Fibroblast of pulmonary artery (primary cell): ENCODE data around the gene NLGN4X.
A peak's percentile ranks its signal among the peaks of the same experiment; 100 is the strongest.

Experiments used
- DNase-seq: peaks from one replicate; pipeline ENCODE4 v3.0.0-alpha.2; 2010; ENCODE audit warnings: low read depth
- H3K4me3 ChIP-seq: replicated peaks from 2 replicates; pipeline ENCODE4 v1.5.1; 2011; ENCODE audit warnings: low read depth, mild to moderate bottlenecking, control low read depth, low read length, moderate library complexity
- TF ChIP-seq, protein P1 (sequence below): IDR thresholded peaks from 2 replicates; pipeline ENCODE4 v1.5.1; 2011; ENCODE audit warnings: mild to moderate bottlenecking, control low read depth, low read length, inconsistent platforms; ENCODE audit errors: missing control alignments

NLGN4X gene

DNA sequence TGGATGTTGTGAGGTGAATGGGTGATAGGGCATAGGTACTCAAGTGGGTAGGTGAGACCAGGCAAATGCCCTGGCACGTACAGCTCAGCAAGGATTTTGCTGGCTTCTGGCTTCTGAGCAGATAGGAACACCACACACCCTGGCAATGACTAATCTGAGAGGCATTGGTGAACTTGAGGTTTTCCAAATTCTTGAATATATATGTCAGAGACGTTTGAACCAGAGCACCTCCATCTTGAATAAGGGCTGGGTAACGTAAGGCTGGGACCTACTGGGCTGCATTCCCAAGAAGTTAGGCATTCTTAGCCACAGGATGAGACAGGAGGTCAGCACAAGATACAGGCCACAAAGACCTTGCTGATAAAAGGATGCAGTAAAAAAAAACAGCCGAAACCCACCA is 204.5 kb downstream of the NLGN4X start:
- TF ChIP-seq, protein P1, sequence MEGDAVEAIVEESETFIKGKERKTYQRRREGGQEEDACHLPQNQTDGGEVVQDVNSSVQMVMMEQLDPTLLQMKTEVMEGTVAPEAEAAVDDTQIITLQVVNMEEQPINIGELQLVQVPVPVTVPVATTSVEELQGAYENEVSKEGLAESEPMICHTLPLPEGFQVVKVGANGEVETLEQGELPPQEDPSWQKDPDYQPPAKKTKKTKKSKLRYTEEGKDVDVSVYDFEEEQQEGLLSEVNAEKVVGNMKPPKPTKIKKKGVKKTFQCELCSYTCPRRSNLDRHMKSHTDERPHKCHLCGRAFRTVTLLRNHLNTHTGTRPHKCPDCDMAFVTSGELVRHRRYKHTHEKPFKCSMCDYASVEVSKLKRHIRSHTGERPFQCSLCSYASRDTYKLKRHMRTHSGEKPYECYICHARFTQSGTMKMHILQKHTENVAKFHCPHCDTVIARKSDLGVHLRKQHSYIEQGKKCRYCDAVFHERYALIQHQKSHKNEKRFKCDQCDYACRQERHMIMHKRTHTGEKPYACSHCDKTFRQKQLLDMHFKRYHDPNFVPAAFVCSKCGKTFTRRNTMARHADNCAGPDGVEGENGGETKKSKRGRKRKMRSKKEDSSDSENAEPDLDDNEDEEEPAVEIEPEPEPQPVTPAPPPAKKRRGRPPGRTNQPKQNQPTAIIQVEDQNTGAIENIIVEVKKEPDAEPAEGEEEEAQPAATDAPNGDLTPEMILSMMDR, result no peak
- no peak for DNase-seq
- no peak overlapping the region for H3K4me3 ChIP-seq

DNA sequence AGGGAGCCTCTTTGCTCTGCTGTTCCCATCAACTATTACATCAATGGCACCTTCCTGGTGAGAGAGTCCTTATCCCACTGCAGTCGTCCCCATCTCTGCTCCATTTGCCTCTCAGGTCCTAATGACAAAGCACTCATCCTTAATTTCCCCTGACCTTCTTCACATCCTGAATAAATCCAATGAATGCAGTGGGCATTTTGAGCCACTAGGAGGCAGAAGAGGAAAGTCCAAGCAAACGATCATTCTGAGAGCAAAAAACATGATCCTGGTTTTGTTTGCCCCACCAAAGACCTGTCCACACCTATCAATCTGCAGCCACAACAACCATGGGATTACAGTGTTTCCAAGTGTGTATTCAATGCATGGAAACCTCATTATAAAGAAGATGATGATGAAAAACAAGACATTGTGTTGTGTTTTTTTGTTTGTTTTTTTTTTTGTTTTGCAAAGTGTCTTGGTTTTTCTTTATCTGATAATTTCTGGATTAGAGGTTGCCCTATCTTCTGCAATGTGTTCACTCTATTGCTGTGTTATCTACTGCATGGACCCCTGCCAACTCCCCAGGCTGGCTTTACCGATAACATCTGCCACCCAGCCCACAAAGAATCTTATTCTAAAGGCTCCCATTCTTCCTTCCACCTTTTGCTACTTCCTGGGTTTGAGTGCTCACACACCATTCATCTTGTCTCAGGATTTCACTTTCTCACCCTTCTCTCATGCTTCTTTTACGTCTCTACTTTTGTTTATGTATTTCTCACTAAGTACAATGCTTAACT is 207.2 kb downstream of the NLGN4X start:
- TF ChIP-seq, protein P1, result peak; percentile 44
- peak; percentile 10 for DNase-seq
- H3K4me3 ChIP-seq, result no peak overlapping the region

DNA sequence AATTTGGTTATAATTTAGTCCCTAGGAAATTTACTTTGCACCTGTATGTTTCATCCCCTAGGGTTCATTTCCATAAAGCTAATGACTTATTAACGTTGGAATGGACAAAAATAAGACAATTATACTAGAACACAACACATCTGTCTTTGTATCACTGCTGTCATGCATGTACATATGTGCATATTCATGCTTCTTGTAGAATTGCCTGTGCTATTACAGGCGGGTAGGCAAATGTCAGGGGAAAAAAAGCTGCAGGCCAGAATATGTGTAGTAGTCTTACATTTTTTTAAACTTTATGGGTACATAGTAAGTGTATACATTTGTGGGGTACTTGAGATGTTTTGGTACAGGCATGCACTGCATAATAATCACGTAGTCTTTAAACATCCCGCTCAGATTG is 209.6 kb downstream of the NLGN4X start:
- TF ChIP-seq, protein P1, result no peak
- no peak overlapping the region for H3K4me3 ChIP-seq
- no peak for DNase-seq

DNA sequence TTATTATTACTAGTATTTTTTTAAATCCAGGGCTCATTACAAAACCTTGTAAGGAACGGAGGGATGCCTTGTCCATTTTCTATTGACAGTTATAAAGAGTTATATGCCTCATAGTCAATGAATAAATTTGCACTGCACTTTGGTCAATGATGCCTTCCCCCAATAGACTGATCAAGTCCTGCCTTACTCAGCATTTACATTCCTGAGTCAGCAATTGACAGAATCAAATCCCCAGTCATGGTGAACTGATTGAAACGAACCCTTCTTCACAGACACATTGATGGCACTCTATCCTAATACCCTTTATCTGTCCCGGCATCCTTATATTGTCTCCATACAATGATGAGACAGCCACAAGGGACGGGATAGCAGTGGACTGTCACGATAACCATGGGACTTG is 213.2 kb downstream of the NLGN4X start:
- TF ChIP-seq, protein P1, result no peak
- no peak for DNase-seq

DNA sequence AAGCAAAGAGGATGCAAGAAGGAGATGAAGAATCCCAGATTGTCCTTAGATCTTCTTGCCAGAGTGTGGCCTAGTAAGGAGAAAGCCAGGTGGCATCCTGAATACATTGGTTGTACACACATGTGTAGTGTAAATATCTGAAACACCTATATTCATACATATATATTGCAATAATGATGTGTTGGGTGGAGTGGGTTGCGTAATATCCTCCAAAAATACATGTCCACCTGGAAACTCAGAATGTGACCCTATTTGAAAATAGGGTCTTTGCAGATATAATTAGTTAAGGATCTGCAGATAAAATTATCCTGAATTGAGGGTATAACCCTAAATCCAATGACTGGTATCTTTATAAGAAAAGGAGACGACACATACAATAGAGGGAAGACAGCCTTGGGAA is 216.3 kb downstream of the NLGN4X start:
- no peak overlapping the region for H3K4me3 ChIP-seq
- TF ChIP-seq, protein P1, result no peak
- DNase-seq, result no peak

More for the DNA sequence above, 213.2 kb downstream of the NLGN4X start:
- no peak overlapping the region for H3K4me3 ChIP-seq

DNA sequence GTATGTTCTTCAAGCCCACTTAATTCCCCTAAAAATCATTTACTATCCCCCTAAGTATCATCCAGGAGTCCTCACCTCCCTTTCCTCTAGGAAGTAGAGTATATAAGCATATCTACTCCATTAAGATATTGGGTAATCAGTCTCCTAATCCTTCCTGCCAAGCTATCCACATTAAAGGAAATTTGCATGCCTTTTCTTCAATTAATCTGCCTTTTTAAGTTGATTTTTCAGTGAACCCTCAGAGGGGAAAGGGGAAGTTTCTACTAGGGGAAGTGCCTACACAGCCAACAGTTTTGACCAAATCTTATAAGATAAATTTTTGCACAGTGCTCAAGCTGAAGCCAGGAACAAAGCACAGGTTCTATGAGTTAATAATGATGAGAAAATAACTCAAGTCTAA is 222.8 kb downstream of the NLGN4X start:
- TF ChIP-seq, protein P1, result no peak
- no peak overlapping the region for H3K4me3 ChIP-seq

DNA sequence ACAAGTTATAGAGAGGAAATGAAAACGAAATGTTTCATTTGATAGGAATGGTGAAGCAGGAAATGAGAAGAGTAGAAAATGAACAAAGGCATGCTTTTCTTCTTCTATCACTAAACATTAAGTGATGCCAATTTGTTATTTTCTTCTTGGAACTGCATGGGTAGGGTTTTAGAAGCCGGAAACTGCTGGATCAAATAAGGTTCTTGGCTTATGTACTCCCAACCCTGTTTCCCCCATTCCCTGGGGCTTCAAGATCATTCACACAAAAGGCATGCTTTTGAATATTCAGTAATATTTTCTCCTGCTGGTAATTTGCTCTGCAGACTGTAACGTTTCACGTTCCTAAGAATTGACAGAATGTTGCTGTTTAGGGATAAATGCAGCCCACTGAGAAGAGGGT is 224.1 kb downstream of the NLGN4X start:
- no peak overlapping the region for H3K4me3 ChIP-seq
- DNase-seq, result no peak
- TF ChIP-seq, protein P1, result no peak

More for the DNA sequence above, 222.8 kb downstream of the NLGN4X start:
- DNase-seq, result no peak
